HCT116 (cell line): ENCODE results near the gene PIGQ. TPM values are rescaled to one million over a fixed set of nuclear protein-coding genes. Genes with fewer than 3 reads are reported as not detected.

Source experiments
- ATAC-seq: fragments of 200-7000 bp; cut with Tn5 transposase; 2 replicates; pipeline ENCODE4 v1.9.1; 2020; ENCODE audit warnings: mild to moderate bottlenecking, moderate library complexity
- BruUV-seq: library from RNA; stranded (reverse); fragments of 400-500 nt; replicated peaks from 2 replicates; lab custom pipeline; 2021; lab: Mats Ljungman, UMichigan
- CTCF ChIA-PET: fragments of 300-600 bp; sonication (Branson Sonifier 250); formaldehyde crosslinking; loops from one replicate; lab custom pipeline; 2021; ENCODE audit warnings: antibody characterized with exemption; lab: Charles Lee
- POLR2A ChIA-PET: fragments of 300-600, 350-600 bp; sonication (Branson Sonifier 250); formaldehyde crosslinking; loops from one replicate; lab custom pipeline; 2021; ENCODE audit warnings: antibody characterized with exemption; lab: Charles Lee
- RAD21 ChIA-PET, 2 experiments: fragments of 300-600 bp; sonication (Branson Sonifier 250); formaldehyde crosslinking; loops; one replicate each; lab custom pipeline; 2023; ENCODE audit warnings: low total read pairs in 2 of 2; ENCODE audit not compliant: uncharacterized antibody in 2 of 2, unreplicated experiment in 2 of 2, low non-redundant PET in 1 of 2; lab: Charles Lee
- DNase-seq: peaks from one replicate; pipeline ENCODE4 v3.0.0-alpha.2; 2010; ENCODE audit warnings: low read depth, low spot score
- H2AFZ ChIP-seq: fragments of 200-600 bp; shearing (Covaris generic), sonication (generic); 2 replicates; pipeline ENCODE4 v1.6.1; 2017; ENCODE audit warnings: low read depth, mixed run types, mixed read lengths, antibody characterized with exemption, low read length; ENCODE audit not compliant: poor library complexity, severe bottlenecking
- H3K27ac ChIP-seq: 2 replicates; pipeline ENCODE4 v1.5.1; 2012; ENCODE audit warnings: low read depth, low read length
- H3K27me3 ChIP-seq: fragments of 200-600 bp; sonication (generic); 2 replicates; pipeline ENCODE4 v1.6.1; 2016; ENCODE audit warnings: mixed run types, low read length, mixed read lengths; ENCODE audit not compliant: insufficient read depth
- H3K36me3 ChIP-seq, 2 experiments: fragments of 200-500 bp in 1 of 2; fragments of 200-600 bp in 1 of 2; sonication (Bioruptor generic) in 1 of 2; sonication (generic) in 1 of 2; 2 replicates each; pipeline versions ENCODE4 v1.5.1 to v1.6.1; 2014 to 2016; ENCODE audit warnings: low read length in 2 of 2, inconsistent platforms in 1 of 2, mixed read lengths in 1 of 2, mixed run types in 1 of 2; ENCODE audit not compliant: insufficient read depth in 2 of 2, control insufficient read depth in 1 of 2
- H3K4me1 ChIP-seq, 2 experiments: fragments of 200-600 bp in 1 of 2; sonication (generic) in 1 of 2; 2 replicates each; pipeline versions ENCODE4 v1.5.1 to v1.6.1; 2012 to 2017; ENCODE audit warnings: low read length in 2 of 2, inconsistent platforms in 1 of 2, mild to moderate bottlenecking in 1 of 2, mixed read lengths in 1 of 2, mixed run types in 1 of 2, moderate library complexity in 1 of 2; ENCODE audit not compliant: insufficient read depth in 2 of 2, control insufficient read depth in 1 of 2
- H3K4me2 ChIP-seq: fragments of 200-600 bp; sonication (generic); 2 replicates; pipeline ENCODE4 v1.6.1; 2017; ENCODE audit warnings: mixed run types, low read length, mixed read lengths
- H3K4me3 ChIP-seq, 2 experiments: fragments of 200-600 bp in 1 of 2; sonication (generic) in 1 of 2; replicated peaks in 1 of 2; 2 replicates each; pipeline ENCODE4 v1.5.1; 2011 to 2016; ENCODE audit warnings: low read length in 2 of 2, control low read depth in 1 of 2, low read depth in 1 of 2, mild to moderate bottlenecking in 1 of 2, mixed read lengths in 1 of 2, mixed run types in 1 of 2
- H3K79me2 ChIP-seq: fragments of 200-600 bp; sonication (generic); 2 replicates; pipeline ENCODE4 v1.6.1; 2017; ENCODE audit warnings: mild to moderate bottlenecking, mixed run types, low read length, moderate library complexity, mixed read lengths; ENCODE audit not compliant: insufficient read depth
- H3K9ac ChIP-seq: fragments of 200-600 bp; sonication (generic); 2 replicates; pipeline ENCODE4 v1.6.1; 2016; ENCODE audit warnings: low read length, mixed read lengths
- H3K9me2 ChIP-seq: fragments of 200-600 bp; sonication (generic), shearing (Covaris generic); 2 replicates; pipeline ENCODE4 v1.6.1; 2017; ENCODE audit warnings: mixed run types, mild to moderate bottlenecking, moderate library complexity; ENCODE audit not compliant: insufficient read depth
- H3K9me3 ChIP-seq, 2 experiments: fragments of 200-500 bp in 1 of 2; fragments of 200-600 bp in 1 of 2; sonication (Bioruptor generic) in 1 of 2; sonication (generic) in 1 of 2; 2 replicates each; pipeline ENCODE4 v1.6.1; 2014 to 2017; ENCODE audit warnings: low read length in 2 of 2, mixed read lengths in 2 of 2, inconsistent platforms in 1 of 2, low read depth in 1 of 2, mild to moderate bottlenecking in 1 of 2, mixed run types in 1 of 2, moderate library complexity in 1 of 2; ENCODE audit not compliant: control insufficient read depth in 1 of 2, insufficient read depth in 1 of 2
- H4K20me1 ChIP-seq: fragments of 200-600 bp; sonication (generic), shearing (Covaris generic); 2 replicates; pipeline ENCODE4 v1.6.1; 2017; ENCODE audit warnings: mixed run types, mild to moderate bottlenecking, moderate library complexity; ENCODE audit not compliant: insufficient read depth
- ATF3 ChIP-seq: IDR thresholded peaks from 2 replicates; pipeline ENCODE4 v1.6.1; 2012
- CBX3 ChIP-seq: IDR thresholded peaks from 2 replicates; pipeline ENCODE4 v1.6.1; 2012; ENCODE audit warnings: low read depth
- CEBPB ChIP-seq: IDR thresholded peaks from 2 replicates; pipeline ENCODE4 v1.6.1; 2012; ENCODE audit warnings: low read depth
- ELF1 ChIP-seq: IDR thresholded peaks from 2 replicates; pipeline ENCODE4 v1.6.1; 2012; ENCODE audit warnings: low read depth, borderline replicate concordance
- EZH2 ChIP-seq: fragments of 200-600 bp; sonication (generic); IDR thresholded peaks from 2 replicates; pipeline ENCODE4 v1.6.1; 2017; ENCODE audit warnings: antibody characterized with exemption, mixed run types
- EZH2phosphoT487 ChIP-seq: fragments of 200-600 bp; IDR thresholded peaks from 2 replicates; pipeline ENCODE4 v1.6.1; 2018; ENCODE audit warnings: antibody characterized with exemption, borderline replicate concordance
- FOSL1 ChIP-seq: IDR thresholded peaks from 2 replicates; pipeline ENCODE4 v1.6.1; 2012; ENCODE audit warnings: low read depth
- POLR2A ChIP-seq: IDR thresholded peaks from 2 replicates; pipeline ENCODE4 v1.7.0; 2011; ENCODE audit warnings: borderline replicate concordance; ENCODE audit not compliant: insufficient read depth, insufficient read length; ENCODE audit errors: extremely low read depth
- RAD21 ChIP-seq: IDR thresholded peaks from 2 replicates; pipeline ENCODE4 v1.6.1; 2012; ENCODE audit warnings: low read depth, mild to moderate bottlenecking
- SIN3A ChIP-seq: IDR thresholded peaks from 2 replicates; pipeline ENCODE4 v1.6.1; 2012; ENCODE audit warnings: low read depth
- SP1 ChIP-seq: IDR thresholded peaks from 2 replicates; pipeline ENCODE4 v1.6.1; 2012; ENCODE audit warnings: low read depth
- SRF ChIP-seq: IDR thresholded peaks from 2 replicates; pipeline ENCODE4 v1.6.1; 2012; ENCODE audit warnings: low read depth
- YY1 ChIP-seq: IDR thresholded peaks from 2 replicates; pipeline ENCODE4 v1.6.1; 2011; ENCODE audit warnings: low read length, low read depth, moderate library complexity, mild to moderate bottlenecking; ENCODE audit not compliant: insufficient replicate concordance; ENCODE audit errors: extremely low read depth
- ZFX ChIP-seq: fragments of 450-650 bp; IDR thresholded peaks from 2 replicates; pipeline ENCODE4 v1.6.1; 2017
- intact Hi-C: fragments of 100-400 bp; cut with micrococcal nuclease; formaldehyde crosslinking; loops from 2 replicates; pipeline ENCODE4 v1.10.0; 2022
- total RNA-seq: library from RNA; stranded (reverse); gene quantifications from one replicate; pipeline ENCODE4 v1.2.1, GENCODE V29; 2021; ENCODE audit not compliant: unreplicated experiment
- TF ChIP-seq, protein P1 (sequence below): IDR thresholded peaks from 2 replicates; pipeline ENCODE4 v1.6.1; 2011; ENCODE audit warnings: mild to moderate bottlenecking, low read length, moderate library complexity; ENCODE audit not compliant: insufficient replicate concordance; ENCODE audit errors: extremely low read depth

Gene PIGQ
- total RNA-seq, 1 experiment from 2014 or later: 21.0 TPM

DNA sequence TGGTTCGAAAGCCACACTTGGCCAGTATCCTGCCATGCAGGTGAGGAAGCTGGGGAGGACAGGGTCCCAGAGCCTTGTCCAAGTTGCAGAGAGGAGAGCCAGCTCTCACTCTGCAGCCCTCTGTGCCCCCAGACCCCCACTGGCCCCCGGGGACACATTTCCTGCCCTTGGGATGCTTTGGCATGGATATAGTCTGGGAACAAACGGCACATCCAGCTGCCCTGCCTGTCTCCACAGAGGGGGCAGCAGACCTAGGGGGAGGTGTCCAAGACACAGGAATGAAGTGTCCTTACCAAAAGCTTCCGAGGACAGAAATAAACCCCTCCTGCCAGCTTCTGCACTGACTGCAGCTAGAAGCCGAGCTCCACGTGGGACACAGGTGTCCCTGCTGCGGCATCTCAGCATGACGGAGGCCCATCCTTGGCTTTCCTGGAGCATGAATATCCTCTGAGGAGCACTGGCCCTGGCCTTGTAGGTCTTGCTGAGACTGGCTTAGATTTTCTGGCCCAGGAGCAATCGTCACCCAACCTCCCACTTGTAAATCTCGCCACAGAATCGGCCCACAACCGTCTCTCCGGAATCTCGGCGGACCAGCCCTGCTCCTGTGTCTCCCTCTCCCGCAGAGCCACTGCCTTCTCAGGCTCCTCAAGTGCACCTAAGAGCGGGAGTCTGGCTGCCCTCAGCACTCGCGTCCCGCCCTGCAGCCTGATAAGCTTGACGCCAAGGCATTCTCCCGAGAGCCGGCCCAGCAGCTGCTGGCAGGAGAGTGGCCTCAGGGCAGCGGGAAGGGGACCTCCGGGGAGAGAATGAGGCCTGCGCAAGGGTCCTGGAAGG is 43.4 kb upstream of the PIGQ start:
- RAD21 ChIA-PET: no interaction called here
- CTCF ChIA-PET: no interaction called here
- peak overlapping the region; percentile 91 for H3K27ac ChIP-seq
- BruUV-seq: TSS peak; percentile 60
- H3K9me3 ChIP-seq: no peaks in the 10 kb centered on the region
- intact Hi-C loops: no loop called here
- H3K36me3 ChIP-seq: peaks cover 0 to 6% of the 10 kb centered on the region in 2 experiments; a peak in 1 of 4 replicates
- no peak for DNase-seq
- TF ChIP-seq EZH2phosphoT487: no peak
- TF ChIP-seq, protein P1, sequence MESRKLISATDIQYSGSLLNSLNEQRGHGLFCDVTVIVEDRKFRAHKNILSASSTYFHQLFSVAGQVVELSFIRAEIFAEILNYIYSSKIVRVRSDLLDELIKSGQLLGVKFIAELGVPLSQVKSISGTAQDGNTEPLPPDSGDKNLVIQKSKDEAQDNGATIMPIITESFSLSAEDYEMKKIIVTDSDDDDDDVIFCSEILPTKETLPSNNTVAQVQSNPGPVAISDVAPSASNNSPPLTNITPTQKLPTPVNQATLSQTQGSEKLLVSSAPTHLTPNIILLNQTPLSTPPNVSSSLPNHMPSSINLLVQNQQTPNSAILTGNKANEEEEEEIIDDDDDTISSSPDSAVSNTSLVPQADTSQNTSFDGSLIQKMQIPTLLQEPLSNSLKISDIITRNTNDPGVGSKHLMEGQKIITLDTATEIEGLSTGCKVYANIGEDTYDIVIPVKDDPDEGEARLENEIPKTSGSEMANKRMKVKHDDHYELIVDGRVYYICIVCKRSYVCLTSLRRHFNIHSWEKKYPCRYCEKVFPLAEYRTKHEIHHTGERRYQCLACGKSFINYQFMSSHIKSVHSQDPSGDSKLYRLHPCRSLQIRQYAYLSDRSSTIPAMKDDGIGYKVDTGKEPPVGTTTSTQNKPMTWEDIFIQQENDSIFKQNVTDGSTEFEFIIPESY: no peak
- no peak for TF ChIP-seq ZFX
- TF ChIP-seq CEBPB: no peak
- no peak for TF ChIP-seq CBX3
- TF ChIP-seq SRF: no peak
- no peak for TF ChIP-seq RAD21
- no peak for TF ChIP-seq ELF1
- no peak for TF ChIP-seq POLR2A
- TF ChIP-seq FOSL1: no peak
- no peak for TF ChIP-seq YY1
- TF ChIP-seq SP1: no peak
- TF ChIP-seq EZH2: no peak
- TF ChIP-seq SIN3A: no peak
- TF ChIP-seq ATF3: no peak
- H4K20me1 ChIP-seq: no peaks in the 10 kb centered on the region
- peak overlapping the region; percentile 67 to 69 for H3K4me3 ChIP-seq
- peak overlapping the region; percentile 81 for H3K4me2 ChIP-seq
- peaks cover 14 to 32% of the 10 kb centered on the region in 2 experiments for H3K4me1 ChIP-seq
- no peaks in the 10 kb centered on the region for H3K27me3 ChIP-seq
- no peak overlapping the region for H2AFZ ChIP-seq
- ATAC-seq: peak; percentile 1; the same call in 1 of the 2 replicates
- POLR2A ChIA-PET: no interaction called here
- H3K9me2 ChIP-seq: no peaks in the 10 kb centered on the region
- peak overlapping the region; percentile 90 for H3K9ac ChIP-seq
- H3K79me2 ChIP-seq: peaks cover 47% of the 10 kb centered on the region
